BJ (cell line): ENCODE data around the gene LRMDA. TPM values are rescaled to one million over a fixed set of nuclear protein-coding genes. Genes with fewer than 3 reads are reported as not detected.

Experiments
- CTCF ChIA-PET: fragments of 350-600 bp; formaldehyde crosslinking; extraction: SDS; loops from one replicate; lab custom pipeline; 2021; ENCODE audit warnings: antibody characterized with exemption, inconsistent platforms; lab: Yijun Ruan, JAX
- POLR2A ChIA-PET: fragments of 300-600 bp; sonication (Branson Sonifier 250); formaldehyde crosslinking; extraction: SDS; loops from one replicate; lab custom pipeline; 2021; ENCODE audit warnings: antibody characterized with exemption; lab: Charles Lee
- DNase-seq: peaks from one replicate; pipeline ENCODE4 v3.0.0-alpha.2; 2011; ENCODE audit warnings: low read depth
- H3K27me3 ChIP-seq: 2 replicates; pipeline ENCODE4 v1.6.0; 2011; ENCODE audit warnings: low read length; ENCODE audit not compliant: control insufficient read depth, insufficient read depth
- H3K36me3 ChIP-seq: 2 replicates; pipeline ENCODE4 v1.5.1; 2011; ENCODE audit warnings: low read length; ENCODE audit not compliant: control insufficient read depth, insufficient read depth
- H3K4me3 ChIP-seq: 2 replicates; pipeline ENCODE4 v1.5.1; 2011; ENCODE audit warnings: low read depth, mild to moderate bottlenecking, control low read depth, low read length
- polyA plus RNA-seq: library from polyadenylated mRNA; depleted of rRNA; stranded (reverse); fragments of >200 nt; gene quantifications from 2 replicates; pipeline ENCODE4 v1.2.3, GENCODE V29; 2011
- TF ChIP-seq, protein P1 (sequence below): IDR thresholded peaks from 2 replicates; pipeline ENCODE4 v1.5.1; 2011; ENCODE audit warnings: low read depth, mild to moderate bottlenecking, control low read depth, inconsistent platforms, low read length, moderate library complexity; ENCODE audit not compliant: insufficient read depth

Gene LRMDA
- polyA plus RNA-seq, 1 experiment = not detected

- H3K36me3 ChIP-seq = no peaks in the 10 kb centered on the region
- TF ChIP-seq, protein P1, sequence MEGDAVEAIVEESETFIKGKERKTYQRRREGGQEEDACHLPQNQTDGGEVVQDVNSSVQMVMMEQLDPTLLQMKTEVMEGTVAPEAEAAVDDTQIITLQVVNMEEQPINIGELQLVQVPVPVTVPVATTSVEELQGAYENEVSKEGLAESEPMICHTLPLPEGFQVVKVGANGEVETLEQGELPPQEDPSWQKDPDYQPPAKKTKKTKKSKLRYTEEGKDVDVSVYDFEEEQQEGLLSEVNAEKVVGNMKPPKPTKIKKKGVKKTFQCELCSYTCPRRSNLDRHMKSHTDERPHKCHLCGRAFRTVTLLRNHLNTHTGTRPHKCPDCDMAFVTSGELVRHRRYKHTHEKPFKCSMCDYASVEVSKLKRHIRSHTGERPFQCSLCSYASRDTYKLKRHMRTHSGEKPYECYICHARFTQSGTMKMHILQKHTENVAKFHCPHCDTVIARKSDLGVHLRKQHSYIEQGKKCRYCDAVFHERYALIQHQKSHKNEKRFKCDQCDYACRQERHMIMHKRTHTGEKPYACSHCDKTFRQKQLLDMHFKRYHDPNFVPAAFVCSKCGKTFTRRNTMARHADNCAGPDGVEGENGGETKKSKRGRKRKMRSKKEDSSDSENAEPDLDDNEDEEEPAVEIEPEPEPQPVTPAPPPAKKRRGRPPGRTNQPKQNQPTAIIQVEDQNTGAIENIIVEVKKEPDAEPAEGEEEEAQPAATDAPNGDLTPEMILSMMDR = no peak
- ChIA-PET CTCF (interaction anchor here (0.9 to 1.2 kb wide), 2 partner anchors 10 to 89 kb away, joined by 3 to 4 read pairs; no protein-coding TSS in a partner anchor), POLR2A (no interaction called here)
- DNase-seq = no peak
- no peak overlapping the region for H3K4me3 ChIP-seq
- no peaks in the 10 kb centered on the region for H3K27me3 ChIP-seq
Observed at GRCh38 chr10:75880031-75880775, 448.8 kb downstream of the LRMDA start.

DNA sequence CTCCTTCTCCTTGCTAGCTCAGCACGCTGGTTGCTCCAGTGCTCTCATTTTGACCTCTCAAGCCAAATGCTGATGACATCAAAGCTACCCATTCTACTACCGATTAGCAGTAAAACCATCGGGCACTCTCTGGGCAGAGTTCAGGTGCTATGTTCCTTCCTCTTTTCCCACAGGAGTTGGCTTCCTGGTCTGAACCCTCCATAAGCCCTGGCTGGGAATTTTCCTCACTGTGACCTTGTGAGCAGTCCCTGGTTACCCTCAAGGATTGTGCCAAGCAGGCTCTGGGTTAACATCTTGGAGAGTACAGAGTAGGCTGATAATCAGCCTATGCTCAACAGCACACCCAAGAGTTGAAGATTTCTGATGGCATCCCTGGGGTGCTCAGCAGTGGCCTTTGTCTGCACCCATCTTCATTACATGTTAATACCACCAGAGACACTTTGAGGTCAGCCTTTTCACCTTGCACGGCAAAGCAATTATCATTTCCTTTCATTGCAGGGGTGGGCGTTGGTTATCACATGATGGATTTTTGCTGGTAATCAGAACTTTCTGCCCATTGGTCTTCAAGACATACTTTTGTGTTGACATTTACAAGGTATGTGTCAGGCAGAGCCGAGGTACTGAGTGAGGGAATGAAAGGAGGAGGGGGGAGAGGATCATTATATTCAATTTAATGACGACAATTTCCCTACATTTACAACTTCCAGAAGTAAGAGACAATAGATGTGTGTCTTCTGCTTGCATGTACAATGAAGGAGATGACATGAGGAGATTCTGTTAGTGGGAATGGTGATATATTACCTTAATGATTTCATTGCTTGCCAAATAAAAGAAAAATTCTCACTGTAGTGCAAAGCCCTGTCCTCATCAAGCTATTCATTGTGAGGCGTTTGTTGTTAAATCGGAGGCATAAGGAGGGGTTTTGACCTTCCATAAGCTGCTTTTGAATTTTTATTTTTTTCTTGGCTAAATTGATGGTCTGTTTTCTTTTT, 452.0 kb downstream of the LRMDA start:
- H3K27me3 ChIP-seq = no peaks in the 10 kb centered on the region
- DNase-seq = no peak
- H3K36me3 ChIP-seq = no peaks in the 10 kb centered on the region
- ChIA-PET POLR2A (no interaction called here), CTCF (interaction anchor here (0.6 kb wide), 1 partner anchor 36 kb away, joined by 3 read pairs; no protein-coding TSS in a partner anchor)
- H3K4me3 ChIP-seq = no peak overlapping the region
- TF ChIP-seq, protein P1 = no peak

GRCh38 chr10:75884808-75885207, 453.4 kb downstream of the LRMDA start:
- no peak for DNase-seq
- TF ChIP-seq, protein P1 = no peak
- Histone ChIP-seq H3K4me3 (no peak overlapping the region), H3K36me3 (no peaks in the 10 kb centered on the region), H3K27me3 (no peaks in the 10 kb centered on the region)
- ChIA-PET CTCF (interaction anchor here (1.2 kb wide), 1 partner anchor 11 kb away, joined by 3 read pairs; no protein-coding TSS in a partner anchor), POLR2A (no interaction called here)

DNA sequence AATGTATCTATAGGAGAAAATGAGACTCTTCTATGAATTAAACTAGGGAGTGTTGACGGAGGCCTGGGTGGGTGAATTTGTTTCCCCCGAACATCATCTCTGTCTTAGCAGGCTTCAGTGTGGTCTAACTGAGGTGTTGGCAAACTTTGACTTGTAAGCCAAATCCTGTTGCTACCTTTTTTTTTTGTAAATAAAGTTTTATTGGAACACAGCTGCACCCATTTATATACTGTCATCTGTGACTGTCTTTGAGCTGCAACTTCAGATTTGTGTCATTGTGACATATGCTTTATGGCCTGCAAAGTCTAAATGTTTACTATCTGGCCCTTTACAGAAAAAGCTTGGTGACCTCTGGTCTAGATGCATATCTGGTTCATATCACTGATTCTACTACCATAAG, 455.9 kb downstream of the LRMDA start:
- H3K4me3 ChIP-seq = no peak overlapping the region
- no peaks in the 10 kb centered on the region for H3K27me3 ChIP-seq
- ChIA-PET POLR2A (no interaction called here), CTCF (no interaction called here)
- DNase-seq = no peak
- TF ChIP-seq, protein P1 = no peak
- H3K36me3 ChIP-seq = no peaks in the 10 kb centered on the region
